GM19395 (cell line): Measurements from ENCODE around the gene TIMM8A.
"Not testable (repeated sequence)": the region's sequence is repeated elsewhere in the genome, so short reads cannot be mapped to it uniquely, and the experiment has no call there.

ENCODE experiments used
- ATAC-seq: cut with Tn5 transposase; IDR thresholded peaks from one replicate; pipeline ENCODE4 v1.9.1; 2021; ENCODE audit warnings: mild to moderate bottlenecking, moderate library complexity; ENCODE audit not compliant: unreplicated experiment

The TIMM8A gene

GRCh38 chrX:101360390-101360789 is 11.8 kb upstream of the TIMM8A start:
- no peak for ATAC-seq

GRCh38 chrX:101359966-101360365 is 11.4 kb upstream of the TIMM8A start:
- ATAC-seq, result no peak

- ATAC-seq, result no peak
Measured at GRCh38 chrX:101357166-101357795, 8.7 kb upstream of the TIMM8A start.

GRCh38 chrX:101349193-101349562 is 636 bp upstream of the TIMM8A start:
- no peak for ATAC-seq

- ATAC-seq, result peak; percentile 2
Measured at GRCh38 chrX:101347859-101348451, 587 bp downstream of the TIMM8A start.

GRCh38 chrX:101337776-101338271 is 10.7 kb downstream of the TIMM8A start:
- no peak for ATAC-seq

GRCh38 chrX:101334310-101334709 is 14.2 kb downstream of the TIMM8A start:
- ATAC-seq, result not testable (repeated sequence)

GRCh38 chrX:101326600-101326999 is 21.9 kb downstream of the TIMM8A start:
- ATAC-seq, result not testable (repeated sequence)

GRCh38 chrX:101303790-101304189 is 44.8 kb downstream of the TIMM8A start:
- no peak for ATAC-seq
